Vagina (tissue), 2 donors: ENCODE measurements around the gene GNG7. TPM values are rescaled to one million over a fixed set of nuclear protein-coding genes. Genes with fewer than 3 reads are reported as not detected.

Source experiments
- DNase-seq, 2 donors: peaks; one replicate each; pipeline ENCODE4 v3.0.0-alpha.2; 2017; ENCODE audit errors: extremely low spot score in 2 of 2
- H3K27ac ChIP-seq: fragments of 200-600 bp; sonication (generic); one replicate; pipeline ENCODE4 v1.5.1; 2019
- H3K27me3 ChIP-seq: fragments of 200-600 bp; sonication (generic); one replicate; pipeline ENCODE4 v1.5.1; 2019
- H3K36me3 ChIP-seq, 2 donors: fragments of 200-600 bp; sonication (generic); one replicate each; pipeline ENCODE4 v1.5.1; 2017 to 2019
- H3K4me1 ChIP-seq: fragments of 200-600 bp; sonication (generic); one replicate; pipeline ENCODE4 v1.5.1; 2019
- H3K4me3 ChIP-seq, 2 donors: fragments of 200-600 bp; sonication (generic); 1 replicate in 1 of 2; 2 replicates in 1 of 2; pipeline ENCODE4 v1.5.1; 2016 to 2019
- H3K9me3 ChIP-seq: fragments of 200-600 bp; sonication (generic); one replicate; pipeline ENCODE4 v1.5.1; 2019
- CTCF ChIP-seq, 3 experiments: fragments of 450-650 bp in 2 of 3; fragments of 200-600 bp in 1 of 3; sonication (generic) in 1 of 3; IDR thresholded peaks; one replicate each; pipeline ENCODE4 v1.5.1; 2017 to 2019; ENCODE audit warnings: antibody characterized with exemption in 3 of 3, mild to moderate bottlenecking in 2 of 3, moderate library complexity in 2 of 3
- POLR2A ChIP-seq, 2 donors: fragments of 450-650 bp; IDR thresholded peaks; one replicate each; pipeline ENCODE4 v1.6.1; 2017; ENCODE audit warnings: antibody characterized with exemption in 2 of 2, mild to moderate bottlenecking in 2 of 2, moderate library complexity in 2 of 2
- POLR2AphosphoS5 ChIP-seq, 2 donors: sonication (generic); formaldehyde crosslinking; IDR thresholded peaks; one replicate each; pipeline ENCODE4 v1.9.0; 2017; ENCODE audit warnings: antibody characterized with exemption in 2 of 2, mild to moderate bottlenecking in 2 of 2, low read depth in 1 of 2; ENCODE audit not compliant: insufficient read depth in 1 of 2
- intact Hi-C: fragments of 100-400 bp; cut with DNase I; formaldehyde crosslinking; loops from one replicate; pipeline ENCODE4 v1.15.1; 2023
- total RNA-seq: library from RNA; depleted of rRNA; stranded (reverse); fragments of >200 nt; gene quantifications from one replicate; pipeline ENCODE4 v1.2.3, GENCODE V29; 2016

GNG7 gene
- total RNA-seq, 1 donor from 2014 or later: 2.0 TPM

- no peak overlapping the region for H3K27ac ChIP-seq
- no peak overlapping the region for H3K4me3 ChIP-seq
- no peaks in the 10 kb centered on the region for H3K9me3 ChIP-seq
- H3K36me3 ChIP-seq: no peaks in the 10 kb centered on the region
- intact Hi-C loops: no loop called here
- TF ChIP-seq POLR2A (IDR thresholded peaks at IDR 0.05): no peak
- TF ChIP-seq CTCF (IDR thresholded peaks at IDR 0.05): no peak
- TF ChIP-seq POLR2AphosphoS5 (IDR thresholded peaks at IDR 0.05; ENCODE audit: insufficient read depth in 1 of 2, low read depth in 1 of 2): no peak
- H3K4me1 ChIP-seq: peaks cover 11% of the 10 kb centered on the region
- no peaks in the 10 kb centered on the region for H3K27me3 ChIP-seq
- no peak for DNase-seq
These were observed 61.2 kb downstream of the GNG7 start for GRCh38 chr19:2641332-2641698.

DNA sequence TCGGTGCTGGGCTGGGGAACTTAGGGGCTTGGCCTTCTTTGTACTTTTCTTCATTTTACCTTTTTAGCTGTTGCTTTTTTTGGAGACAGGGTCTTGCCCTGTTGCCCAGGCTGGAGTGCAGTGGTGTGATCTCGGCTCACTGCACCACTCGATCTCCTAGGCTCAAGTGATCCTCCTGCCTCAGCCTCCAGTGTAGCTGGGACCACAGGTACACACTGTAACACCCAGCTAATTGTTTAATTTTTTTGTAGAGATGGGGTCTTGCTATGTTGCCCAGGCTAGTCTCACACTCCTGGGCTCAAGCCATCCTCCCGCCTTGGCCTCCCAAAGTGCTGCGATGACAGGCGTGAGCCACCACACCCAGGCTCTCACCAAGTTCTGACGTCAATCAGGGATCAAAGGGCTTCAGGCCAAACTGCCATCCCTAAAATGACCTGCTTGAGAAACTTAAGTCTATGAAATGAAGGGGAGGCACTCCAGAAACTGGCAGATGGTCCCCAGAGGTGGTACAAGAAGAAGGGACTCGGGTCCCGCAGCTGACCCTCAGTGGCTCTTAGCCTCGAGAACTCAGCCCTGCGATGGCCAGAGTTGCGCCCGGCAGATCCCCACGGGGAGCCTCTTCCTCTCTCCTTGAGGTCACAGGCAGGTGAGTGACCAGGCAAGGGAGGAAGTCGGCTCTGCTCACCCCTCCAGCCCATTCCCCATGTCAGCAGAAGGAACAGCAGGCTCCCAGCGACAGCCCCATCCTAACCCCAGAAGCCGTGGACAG is 61.7 kb downstream of the GNG7 start:
- no peak for DNase-seq
- H3K27me3 ChIP-seq: no peaks in the 10 kb centered on the region
- H3K4me1 ChIP-seq: peaks cover 11% of the 10 kb centered on the region
- TF ChIP-seq POLR2AphosphoS5 (IDR thresholded peaks at IDR 0.05; ENCODE audit: insufficient read depth in 1 of 2, low read depth in 1 of 2): no peak
- TF ChIP-seq CTCF (IDR thresholded peaks at IDR 0.05): no peak
- H3K9me3 ChIP-seq: no peaks in the 10 kb centered on the region
- no peak overlapping the region for H3K4me3 ChIP-seq
- no peaks in the 10 kb centered on the region for H3K36me3 ChIP-seq
- intact Hi-C loops: no loop called here
- no peak overlapping the region for H3K27ac ChIP-seq

- Histone ChIP-seq H3K9me3 (no peaks in the 10 kb centered on the region), H3K27ac (no peak overlapping the region), H3K27me3 (no peaks in the 10 kb centered on the region), H3K4me1 (peaks cover 11% of the 10 kb centered on the region), H3K36me3 (no peaks in the 10 kb centered on the region), H3K4me3 (no peak overlapping the region)
- DNase-seq: no peak
- intact Hi-C loops: no loop called here
- TF ChIP-seq CTCF (IDR thresholded peaks at IDR 0.05) (no peak), POLR2A (IDR thresholded peaks at IDR 0.05) (no peak), POLR2AphosphoS5 (IDR thresholded peaks at IDR 0.05; ENCODE audit: insufficient read depth in 1 of 2, low read depth in 1 of 2) (no peak)
These were observed 62.5 kb downstream of the GNG7 start for GRCh38 chr19:2639999-2640398.

DNA sequence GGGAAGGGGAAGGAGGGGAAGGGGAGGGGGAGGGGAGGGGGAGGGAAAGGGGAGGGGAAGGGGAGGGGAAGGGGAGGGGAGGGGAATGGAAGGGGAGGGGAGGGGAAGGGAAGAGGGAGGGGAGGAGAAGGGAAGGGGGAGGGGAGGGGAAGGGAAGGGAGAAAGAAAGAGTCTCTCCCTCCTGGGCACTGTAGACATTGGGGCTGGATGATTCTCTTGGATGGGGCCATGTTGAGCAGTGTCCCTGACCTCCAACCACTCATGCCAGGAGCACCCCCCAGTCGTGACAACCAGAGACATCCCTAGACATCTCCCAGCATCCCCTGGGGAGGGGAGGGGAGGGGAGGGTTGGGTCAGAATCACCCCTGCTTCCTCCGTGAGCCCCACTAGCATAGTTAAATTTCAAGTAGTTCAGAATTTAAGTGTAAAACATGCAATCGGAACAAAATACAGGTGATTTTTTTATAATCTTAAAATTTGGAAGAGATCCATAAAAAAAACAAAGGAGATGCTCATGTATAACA is 64.0 kb downstream of the GNG7 start:
- no peak for DNase-seq
- no peaks in the 10 kb centered on the region for H3K9me3 ChIP-seq
- peaks cover 11% of the 10 kb centered on the region for H3K4me1 ChIP-seq
- no peaks in the 10 kb centered on the region for H3K27me3 ChIP-seq
- intact Hi-C loops: no loop called here
- H3K4me3 ChIP-seq: no peak overlapping the region
- H3K36me3 ChIP-seq: no peaks in the 10 kb centered on the region
- no peak overlapping the region for H3K27ac ChIP-seq
- no peak for TF ChIP-seq POLR2AphosphoS5 (IDR thresholded peaks at IDR 0.05; ENCODE audit: insufficient read depth in 1 of 2, low read depth in 1 of 2)
- TF ChIP-seq CTCF (IDR thresholded peaks at IDR 0.05): no peak
- TF ChIP-seq POLR2A (IDR thresholded peaks at IDR 0.05): no peak
